ENCODE measurements around the gene ZDBF2.

- TF ChIP-seq EP300 (IDR thresholded peaks at IDR 0.05) = no peak
- TF ChIP-seq, protein P1, sequence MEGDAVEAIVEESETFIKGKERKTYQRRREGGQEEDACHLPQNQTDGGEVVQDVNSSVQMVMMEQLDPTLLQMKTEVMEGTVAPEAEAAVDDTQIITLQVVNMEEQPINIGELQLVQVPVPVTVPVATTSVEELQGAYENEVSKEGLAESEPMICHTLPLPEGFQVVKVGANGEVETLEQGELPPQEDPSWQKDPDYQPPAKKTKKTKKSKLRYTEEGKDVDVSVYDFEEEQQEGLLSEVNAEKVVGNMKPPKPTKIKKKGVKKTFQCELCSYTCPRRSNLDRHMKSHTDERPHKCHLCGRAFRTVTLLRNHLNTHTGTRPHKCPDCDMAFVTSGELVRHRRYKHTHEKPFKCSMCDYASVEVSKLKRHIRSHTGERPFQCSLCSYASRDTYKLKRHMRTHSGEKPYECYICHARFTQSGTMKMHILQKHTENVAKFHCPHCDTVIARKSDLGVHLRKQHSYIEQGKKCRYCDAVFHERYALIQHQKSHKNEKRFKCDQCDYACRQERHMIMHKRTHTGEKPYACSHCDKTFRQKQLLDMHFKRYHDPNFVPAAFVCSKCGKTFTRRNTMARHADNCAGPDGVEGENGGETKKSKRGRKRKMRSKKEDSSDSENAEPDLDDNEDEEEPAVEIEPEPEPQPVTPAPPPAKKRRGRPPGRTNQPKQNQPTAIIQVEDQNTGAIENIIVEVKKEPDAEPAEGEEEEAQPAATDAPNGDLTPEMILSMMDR (IDR thresholded peaks at IDR 0.05) = no peak
- no peak for TF ChIP-seq POLR2AphosphoS5 (IDR thresholded peaks at IDR 0.05)
Observed at GRCh38 chr2:206354129-206354528, 79.7 kb downstream of the ZDBF2 start.
